SK-N-SH (cell line): ENCODE data around the gene NUTM2G. TPM values are rescaled to one million over a fixed set of nuclear protein-coding genes. Genes with fewer than 3 reads are reported as not detected.
"Not testable (repeated sequence)": the region's sequence is repeated elsewhere in the genome, so short reads cannot be mapped to it uniquely, and the experiment has no call there.

Experiments used
- CTCF ChIA-PET: fragments of 300-600, 350-600 bp; formaldehyde crosslinking; extraction: SDS; loops from one replicate; lab custom pipeline; 2021; lab: Yijun Ruan, JAX
- POLR2A ChIA-PET: fragments of 350-600 bp; sonication (Branson Sonifier 250); formaldehyde crosslinking; extraction: SDS; loops from one replicate; lab custom pipeline; 2020; ENCODE audit warnings: antibody characterized with exemption, inconsistent platforms; lab: Yijun Ruan, JAX
- DNase-seq: peaks from one replicate; pipeline ENCODE4 v3.0.0; 2012
- H2AFZ ChIP-seq: fragments of 200-600 bp; sonication (generic); 2 replicates; pipeline ENCODE4 v1.8.1; 2016; ENCODE audit warnings: antibody characterized with exemption, mild to moderate bottlenecking, low read depth
- H3F3A ChIP-seq: fragments of 200-600 bp; sonication (generic); replicated peaks from 2 replicates; pipeline ENCODE3; 2016; ENCODE audit warnings: antibody characterized with exemption, mild to moderate bottlenecking; ENCODE audit not compliant: insufficient read depth
- H3K27ac ChIP-seq, 2 experiments: fragments of 200-500 bp in 1 of 2; fragments of 200-600 bp in 1 of 2; sonication (Bioruptor generic) in 1 of 2; sonication (generic), shearing (Covaris generic) in 1 of 2; 2 replicates each; pipeline versions ENCODE4 v1.5.1 to v1.6.1; 2014 to 2016; ENCODE audit warnings: low read depth in 2 of 2, inconsistent platforms in 1 of 2, low read length in 1 of 2, mild to moderate bottlenecking in 1 of 2, mixed read lengths in 1 of 2
- H3K27me3 ChIP-seq: fragments of 200-600 bp; sonication (generic), shearing (Covaris generic); 2 replicates; pipeline ENCODE4 v1.6.1; 2016; ENCODE audit warnings: mixed run types; ENCODE audit not compliant: insufficient read depth
- H3K36me3 ChIP-seq, 2 experiments: fragments of 200-500 bp in 1 of 2; fragments of 200-600 bp in 1 of 2; sonication (Bioruptor generic) in 1 of 2; sonication (generic) in 1 of 2; replicated peaks in 1 of 2; 2 replicates each; pipeline versions ENCODE3 to v1.5.1; 2014 to 2016; ENCODE audit warnings: low read length in 1 of 2, mild to moderate bottlenecking in 1 of 2; ENCODE audit not compliant: insufficient read depth in 2 of 2, control insufficient read depth in 1 of 2
- H3K4me1 ChIP-seq, 2 experiments: fragments of 200-500 bp in 1 of 2; fragments of 200-600 bp in 1 of 2; sonication (Bioruptor generic) in 1 of 2; sonication (generic), shearing (Covaris generic) in 1 of 2; 2 replicates each; pipeline versions ENCODE4 v1.5.1 to v1.6.1; 2014 to 2016; ENCODE audit warnings: low read depth in 1 of 2, low read length in 1 of 2, mixed run types in 1 of 2; ENCODE audit not compliant: insufficient read depth in 2 of 2, control insufficient read depth in 1 of 2
- H3K4me2 ChIP-seq: fragments of 200-600 bp; sonication (generic), shearing (Covaris generic); 2 replicates; pipeline ENCODE4 v1.6.1; 2017; ENCODE audit warnings: mixed run types
- H3K4me3 ChIP-seq, 2 experiments: fragments of 200-500 bp in 1 of 2; fragments of 200-600 bp in 1 of 2; sonication (Bioruptor generic) in 1 of 2; sonication (generic), shearing (Covaris generic) in 1 of 2; 2 replicates each; pipeline versions ENCODE4 v1.5.1 to v1.8.1; 2014 to 2016; ENCODE audit warnings: low read depth in 2 of 2, inconsistent platforms in 1 of 2, low read length in 1 of 2, mild to moderate bottlenecking in 1 of 2, mixed read lengths in 1 of 2, moderate library complexity in 1 of 2
- H3K79me2 ChIP-seq: fragments of 200-600 bp; sonication (generic); 2 replicates; pipeline ENCODE4 v1.8.1; 2017; ENCODE audit warnings: mild to moderate bottlenecking; ENCODE audit not compliant: insufficient read depth
- H3K9ac ChIP-seq: fragments of 200-600 bp; sonication (generic); 2 replicates; pipeline ENCODE4 v1.6.1; 2017; ENCODE audit warnings: mixed run types
- H3K9me2 ChIP-seq: fragments of 200-600 bp; sonication (generic); 2 replicates; pipeline ENCODE4 v1.6.1; 2017; ENCODE audit warnings: mixed run types
- H3K9me3 ChIP-seq: fragments of 200-600 bp; sonication (generic); 2 replicates; pipeline ENCODE4 v1.6.1; 2017; ENCODE audit warnings: mixed run types, mild to moderate bottlenecking, moderate library complexity
- H4K20me1 ChIP-seq: fragments of 200-600 bp; sonication (generic); 2 replicates; pipeline ENCODE4 v1.6.1; 2017; ENCODE audit warnings: mild to moderate bottlenecking, mixed run types; ENCODE audit not compliant: insufficient read depth
- WGBS: methylation state at CpG from one replicate; pipeline ENCODE4 v1.1.6; 2017; ENCODE audit warnings: low lambda C conversion rate; 5-methylcytosine and 5-hydroxymethylcytosine counted together
- polyA plus RNA-seq, 3 experiments: library from polyadenylated mRNA; depleted of rRNA; stranded (reverse); fragments of >200 nt; gene quantifications; 2 replicates each; pipeline ENCODE4 v1.2.3, GENCODE V29; 2012

Gene NUTM2G
- polyA plus RNA-seq, 1 of the 3 experiments (the other 2 are of a cell fraction) = not detected

DNA sequence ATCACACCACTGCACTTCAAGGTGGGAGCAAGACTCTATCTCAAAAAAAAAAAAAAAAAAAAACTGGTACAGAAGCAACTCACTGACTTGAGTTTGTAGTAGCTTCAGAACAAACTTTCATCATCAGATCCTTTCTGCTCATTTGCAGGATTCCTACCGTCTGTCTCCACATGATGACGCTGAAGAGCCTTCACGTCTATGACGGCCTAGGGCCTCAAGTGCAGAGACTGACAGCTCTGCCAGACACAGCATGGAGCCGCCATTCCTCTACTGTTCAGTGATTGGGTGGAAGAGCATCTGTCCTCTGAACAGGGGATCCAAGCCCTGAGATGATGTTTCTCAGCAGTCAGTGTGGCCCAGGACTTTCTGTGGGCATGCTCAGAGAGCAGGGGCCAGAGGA lies 3.1 kb upstream of the NUTM2G start:
- H3K4me1 ChIP-seq, H3K27ac ChIP-seq, H3K79me2 ChIP-seq, H3K9ac ChIP-seq, H3K27me3 ChIP-seq, H2AFZ ChIP-seq, DNase-seq, H3K36me3 ChIP-seq, H3K9me2 ChIP-seq, H3K4me2 ChIP-seq, POLR2A ChIA-PET, CTCF ChIA-PET, H4K20me1 ChIP-seq, H3K4me3 ChIP-seq, H3F3A ChIP-seq, H3K9me3 ChIP-seq: not testable (repeated sequence)
- 99% methylated on average over 5 of the region's 5 CpGs for WGBS

- H3K4me3 ChIP-seq, H4K20me1 ChIP-seq, POLR2A ChIA-PET, H3K9me3 ChIP-seq, CTCF ChIA-PET, H3K9me2 ChIP-seq, H3K4me2 ChIP-seq, H2AFZ ChIP-seq, H3K9ac ChIP-seq, DNase-seq, H3F3A ChIP-seq, H3K27ac ChIP-seq, H3K79me2 ChIP-seq, H3K4me1 ChIP-seq, H3K36me3 ChIP-seq, H3K27me3 ChIP-seq: not testable (repeated sequence)
- WGBS = 95% methylated on average over 8 of the region's 13 CpGs
These were observed 3.0 kb downstream of the NUTM2G start for GRCh38 chr9:96931665-96932064.

DNA sequence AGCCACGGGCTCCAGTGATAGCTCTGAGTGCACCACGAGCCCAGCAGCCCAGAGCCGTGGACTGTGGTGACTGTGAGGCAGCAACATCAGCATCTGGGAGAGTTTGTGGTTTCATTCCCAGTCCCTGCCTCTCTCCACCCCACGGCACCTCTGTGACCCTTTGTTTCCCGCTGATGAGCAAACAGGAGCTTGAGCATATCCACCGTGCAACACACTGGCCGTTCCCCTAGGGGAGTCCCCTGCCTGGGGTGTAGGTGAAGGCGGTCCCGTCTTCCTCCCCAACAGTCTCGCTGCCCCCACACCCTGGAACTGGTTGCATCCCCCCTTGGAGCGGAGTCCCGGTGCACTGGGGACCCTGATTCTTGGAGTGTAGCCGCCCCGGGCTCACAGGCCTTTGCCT lies 5.5 kb downstream of the NUTM2G start:
- POLR2A ChIA-PET, H3K27me3 ChIP-seq, H3K9me3 ChIP-seq, H3F3A ChIP-seq, H3K4me1 ChIP-seq, H3K27ac ChIP-seq, H3K9me2 ChIP-seq, H3K36me3 ChIP-seq, CTCF ChIA-PET, DNase-seq, H3K79me2 ChIP-seq, H3K4me2 ChIP-seq, H4K20me1 ChIP-seq, H2AFZ ChIP-seq, H3K4me3 ChIP-seq, H3K9ac ChIP-seq: not testable (repeated sequence)
- 97% methylated on average over 6 of the region's 14 CpGs for WGBS

- H3K4me3 ChIP-seq, H3K27me3 ChIP-seq, CTCF ChIA-PET, H3K79me2 ChIP-seq, H2AFZ ChIP-seq, H3K9me3 ChIP-seq, H3F3A ChIP-seq, H3K9me2 ChIP-seq, H3K4me1 ChIP-seq, H4K20me1 ChIP-seq, H3K27ac ChIP-seq, H3K9ac ChIP-seq, H3K36me3 ChIP-seq, POLR2A ChIA-PET, DNase-seq, H3K4me2 ChIP-seq: not testable (repeated sequence)
- no CpG with 5 or more reads among the region's 5 CpGs for WGBS
These were observed 6.1 kb downstream of the NUTM2G start for GRCh38 chr9:96934706-96935105.

GRCh38 chr9:96935401-96935800 lies 6.8 kb downstream of the NUTM2G start:
- H3K36me3 ChIP-seq, H3K4me1 ChIP-seq, CTCF ChIA-PET, H4K20me1 ChIP-seq, H3K27me3 ChIP-seq, H3F3A ChIP-seq, H3K4me3 ChIP-seq, H3K9me2 ChIP-seq, H3K27ac ChIP-seq, H3K4me2 ChIP-seq, H2AFZ ChIP-seq, POLR2A ChIA-PET, H3K9ac ChIP-seq, H3K79me2 ChIP-seq, H3K9me3 ChIP-seq: not testable (repeated sequence)
- DNase-seq = peak; percentile 9
- WGBS = 98% methylated on average over 10 of the region's 15 CpGs

DNA sequence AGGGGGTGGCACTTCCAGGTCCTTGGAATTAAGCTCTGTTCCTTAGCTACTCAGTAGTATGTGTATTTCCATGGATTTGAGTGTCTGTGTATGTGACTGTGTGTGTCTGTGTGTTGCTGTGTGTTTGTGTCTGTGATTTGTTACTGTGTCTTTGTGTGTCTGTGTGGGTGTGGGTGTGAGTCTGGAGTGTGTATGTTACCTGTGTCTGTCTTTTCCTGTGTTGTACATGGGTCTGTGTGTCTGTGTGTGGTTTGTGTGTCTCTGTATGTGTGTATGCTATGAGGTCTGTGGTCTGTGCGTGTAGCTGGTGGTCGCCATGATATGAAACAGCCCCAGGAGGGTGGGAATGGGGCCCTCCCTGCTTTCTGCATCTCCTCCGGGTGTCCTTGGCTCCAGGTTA lies 8.8 kb downstream of the NUTM2G start:
- CTCF ChIA-PET, H3F3A ChIP-seq, H3K36me3 ChIP-seq, POLR2A ChIA-PET, H3K27me3 ChIP-seq, H3K9me3 ChIP-seq, H3K9me2 ChIP-seq, H3K79me2 ChIP-seq, H4K20me1 ChIP-seq, H3K4me2 ChIP-seq, H3K4me1 ChIP-seq, DNase-seq, H3K4me3 ChIP-seq, H3K9ac ChIP-seq, H3K27ac ChIP-seq, H2AFZ ChIP-seq: not testable (repeated sequence)
- WGBS = 84% methylated on average over 3 of the region's 3 CpGs
